Vagina (tissue), 2 donors: ENCODE results near the gene RGMB.
"Not testable (repeated sequence)": the region's sequence is repeated elsewhere in the genome, so short reads cannot be mapped to it uniquely, and the experiment has no call there.

Experiments
- POLR2A ChIP-seq, 2 donors: fragments of 450-650 bp; IDR thresholded peaks; one replicate each; pipeline ENCODE4 v1.6.1; 2017; ENCODE audit warnings: antibody characterized with exemption in 2 of 2, mild to moderate bottlenecking in 2 of 2, moderate library complexity in 2 of 2
- POLR2AphosphoS5 ChIP-seq, 2 donors: sonication (generic); formaldehyde crosslinking; IDR thresholded peaks; one replicate each; pipeline ENCODE4 v1.9.0; 2017; ENCODE audit warnings: antibody characterized with exemption in 2 of 2, mild to moderate bottlenecking in 2 of 2, low read depth in 1 of 2; ENCODE audit not compliant: insufficient read depth in 1 of 2
- TF ChIP-seq, protein P1 (sequence below), 3 experiments: fragments of 450-650 bp in 2 of 3; fragments of 200-600 bp in 1 of 3; sonication (generic) in 1 of 3; IDR thresholded peaks; one replicate each; pipeline ENCODE4 v1.5.1; 2017 to 2019; ENCODE audit warnings: antibody characterized with exemption in 3 of 3, mild to moderate bottlenecking in 2 of 3, moderate library complexity in 2 of 3

DNA sequence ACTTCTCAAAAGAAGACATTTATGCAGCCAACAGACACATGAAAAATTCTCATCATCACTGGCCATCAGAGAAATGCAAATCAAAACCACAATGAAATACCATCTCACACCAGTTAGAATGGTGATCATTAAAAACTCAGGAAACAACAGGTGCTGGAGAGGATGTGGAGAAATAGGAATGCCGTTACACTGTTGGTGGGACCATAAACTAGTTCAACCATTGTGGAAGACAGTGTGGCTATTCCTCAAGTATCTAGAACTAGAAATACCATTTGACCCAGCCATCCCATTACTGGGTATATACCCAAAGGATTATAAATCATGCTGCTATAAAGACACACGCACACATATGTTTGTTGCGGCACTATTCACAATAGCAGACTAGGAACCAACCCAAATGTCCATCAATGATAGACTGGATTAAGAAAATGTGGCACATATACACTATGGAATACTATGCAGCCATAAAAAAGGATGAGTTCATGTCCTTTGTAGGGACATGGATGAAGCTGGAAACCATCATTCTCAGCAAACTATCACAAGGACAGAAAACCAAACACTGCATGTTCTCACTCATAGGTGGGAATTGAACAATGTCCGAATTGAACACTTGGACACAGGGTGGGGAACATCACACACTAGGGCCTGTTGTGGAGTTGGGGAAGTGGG lies 34.8 kb upstream of the RGMB start:
- TF ChIP-seq, protein P1, sequence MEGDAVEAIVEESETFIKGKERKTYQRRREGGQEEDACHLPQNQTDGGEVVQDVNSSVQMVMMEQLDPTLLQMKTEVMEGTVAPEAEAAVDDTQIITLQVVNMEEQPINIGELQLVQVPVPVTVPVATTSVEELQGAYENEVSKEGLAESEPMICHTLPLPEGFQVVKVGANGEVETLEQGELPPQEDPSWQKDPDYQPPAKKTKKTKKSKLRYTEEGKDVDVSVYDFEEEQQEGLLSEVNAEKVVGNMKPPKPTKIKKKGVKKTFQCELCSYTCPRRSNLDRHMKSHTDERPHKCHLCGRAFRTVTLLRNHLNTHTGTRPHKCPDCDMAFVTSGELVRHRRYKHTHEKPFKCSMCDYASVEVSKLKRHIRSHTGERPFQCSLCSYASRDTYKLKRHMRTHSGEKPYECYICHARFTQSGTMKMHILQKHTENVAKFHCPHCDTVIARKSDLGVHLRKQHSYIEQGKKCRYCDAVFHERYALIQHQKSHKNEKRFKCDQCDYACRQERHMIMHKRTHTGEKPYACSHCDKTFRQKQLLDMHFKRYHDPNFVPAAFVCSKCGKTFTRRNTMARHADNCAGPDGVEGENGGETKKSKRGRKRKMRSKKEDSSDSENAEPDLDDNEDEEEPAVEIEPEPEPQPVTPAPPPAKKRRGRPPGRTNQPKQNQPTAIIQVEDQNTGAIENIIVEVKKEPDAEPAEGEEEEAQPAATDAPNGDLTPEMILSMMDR (IDR thresholded peaks at IDR 0.05), result not testable (repeated sequence)
- not testable (repeated sequence) for TF ChIP-seq POLR2AphosphoS5 (IDR thresholded peaks at IDR 0.05; ENCODE audit: insufficient read depth in 1 of 2, low read depth in 1 of 2); POLR2A (IDR thresholded peaks at IDR 0.05)
